HepG2 (cell line): Measurements from ENCODE around the gene SMPD2. TPM values are rescaled to one million over a fixed set of nuclear protein-coding genes. Genes with fewer than 3 reads are reported as not detected.

Source experiments
- FOXC1 ChIP-seq: sonication (generic); formaldehyde crosslinking; IDR thresholded peaks from 2 replicates; pipeline ENCODE4 v1.8.0; 2022; ENCODE audit warnings: mild to moderate bottlenecking, missing genetic modification reagents, borderline replicate concordance
- HDAC6 ChIP-seq: fragments of 200-600 bp; sonication (generic); IDR thresholded peaks from 2 replicates; pipeline ENCODE4 v1.7.0; 2017; ENCODE audit warnings: mild to moderate bottlenecking, antibody characterized with exemption, low read length, low read depth
- HNF4G ChIP-seq, 2 experiments: sonication (generic) in 1 of 2; formaldehyde crosslinking in 1 of 2; IDR thresholded peaks; 2 replicates each; pipeline versions ENCODE4 v1.4.0 to v1.6.1; 2011 to 2020; ENCODE audit warnings: borderline replicate concordance in 2 of 2, low read depth in 2 of 2, mild to moderate bottlenecking in 2 of 2, low read length in 1 of 2, missing genetic modification reagents in 1 of 2, moderate library complexity in 1 of 2
- HNRNPK ChIP-seq: fragments of 200-400 bp; formaldehyde crosslinking; IDR thresholded peaks from 2 replicates; pipeline ENCODE4 v1.6.1; 2018; ENCODE audit warnings: low read length, low read depth, moderate library complexity, mild to moderate bottlenecking; ENCODE audit not compliant: poor library complexity, severe bottlenecking
- KDM2A ChIP-seq: sonication (generic); formaldehyde crosslinking; IDR thresholded peaks from 2 replicates; pipeline ENCODE4 v1.4.0; 2020; ENCODE audit warnings: low read depth, missing genetic modification reagents, borderline replicate concordance
- MIXL1 ChIP-seq: IDR thresholded peaks from 2 replicates; pipeline ENCODE4 v1.6.1; 2016
- MTF2 ChIP-seq: sonication (generic); formaldehyde crosslinking; IDR thresholded peaks from 2 replicates; pipeline ENCODE4 v1.5.0; 2020; ENCODE audit warnings: missing genetic modification reagents, borderline replicate concordance
- NR1H2 ChIP-seq: sonication (generic); formaldehyde crosslinking; IDR thresholded peaks from 2 replicates; pipeline ENCODE4 v1.8.1; 2022; ENCODE audit warnings: low read depth, missing genetic modification reagents, borderline replicate concordance
- NR2F1 ChIP-seq, 2 experiments: fragments of 450-650 bp in 1 of 2; formaldehyde crosslinking in 1 of 2; IDR thresholded peaks; 2 replicates each; pipeline versions ENCODE4 v1.5.0 to v1.6.1; 2016 to 2020; ENCODE audit warnings: mild to moderate bottlenecking in 1 of 2, missing compliant biosample characterization in 1 of 2, missing genetic modification reagents in 1 of 2, moderate library complexity in 1 of 2
- NRL ChIP-seq: sonication (generic); formaldehyde crosslinking; IDR thresholded peaks from 2 replicates; pipeline ENCODE4 v1.5.0; 2020; ENCODE audit warnings: missing genetic modification reagents, mild to moderate bottlenecking, moderate library complexity, borderline replicate concordance
- POGZ ChIP-seq: sonication (generic); formaldehyde crosslinking; IDR thresholded peaks from 2 replicates; pipeline ENCODE4 v1.4.0; 2020; ENCODE audit warnings: mild to moderate bottlenecking, missing genetic modification reagents
- SMAD1 ChIP-seq: sonication (generic); formaldehyde crosslinking; IDR thresholded peaks from 2 replicates; pipeline ENCODE4 v1.4.0; 2020; ENCODE audit warnings: missing genetic modification reagents, low read depth, mild to moderate bottlenecking, borderline replicate concordance
- STAG1 ChIP-seq: sonication (generic); formaldehyde crosslinking; IDR thresholded peaks from 2 replicates; pipeline ENCODE4 v1.4.0; 2020; ENCODE audit warnings: missing genetic modification reagents
- SYNCRIP ChIP-seq: fragments of 200-400 bp; formaldehyde crosslinking; IDR thresholded peaks from 2 replicates; pipeline ENCODE4 v1.6.1; 2018; ENCODE audit warnings: mild to moderate bottlenecking, low read depth, low read length; ENCODE audit not compliant: insufficient read depth
- ZNF782 ChIP-seq: sonication (generic); formaldehyde crosslinking; IDR thresholded peaks from 2 replicates; pipeline ENCODE4 v1.4.0; 2020; ENCODE audit warnings: missing genetic modification reagents, mild to moderate bottlenecking, borderline replicate concordance
- polyA plus RNA-seq, 8 experiments: library from polyadenylated mRNA; depleted of rRNA in 3 of 8; stranded (reverse) in 7 of 8; unstranded in 1 of 8; fragments of >200 nt; fragmentation: Illumina TruSeq in 4 of 8; extraction: Trizol in 4 of 8; gene quantifications; 2 replicates each; pipeline versions ENCODE4 v1.2.1 to v1.2.3, GENCODE V29; 2011 to 2016; ENCODE audit warnings: low read depth in 4 of 8, missing spikeins in 1 of 8, mixed read lengths in 1 of 8; ENCODE audit not compliant: insufficient read depth in 1 of 8
- total RNA-seq, 5 experiments: library from RNA; depleted of rRNA; stranded (reverse); fragments of >200 nt; fragmentation: Illumina TruSeq; extraction: Trizol; gene quantifications; 2 replicates each; pipeline ENCODE4 v1.2.3, GENCODE V29; 2016; ENCODE audit warnings: low read depth in 1 of 5
- TF ChIP-seq, protein P1 (sequence below): sonication (generic); formaldehyde crosslinking; IDR thresholded peaks from 2 replicates; pipeline ENCODE4 v1.4.0; 2020; ENCODE audit warnings: missing genetic modification reagents
- TF ChIP-seq, protein P2 (sequence below): sonication (generic); formaldehyde crosslinking; IDR thresholded peaks from 2 replicates; pipeline ENCODE4 v1.4.0; 2020; ENCODE audit warnings: mild to moderate bottlenecking, missing genetic modification reagents

SMPD2 gene
- total and polyA plus RNA-seq, 2 of the 13 experiments (the other 11 are each of a cell fraction or from before 2014, with no cell fraction given) = 5.9 to 10.6 TPM

DNA sequence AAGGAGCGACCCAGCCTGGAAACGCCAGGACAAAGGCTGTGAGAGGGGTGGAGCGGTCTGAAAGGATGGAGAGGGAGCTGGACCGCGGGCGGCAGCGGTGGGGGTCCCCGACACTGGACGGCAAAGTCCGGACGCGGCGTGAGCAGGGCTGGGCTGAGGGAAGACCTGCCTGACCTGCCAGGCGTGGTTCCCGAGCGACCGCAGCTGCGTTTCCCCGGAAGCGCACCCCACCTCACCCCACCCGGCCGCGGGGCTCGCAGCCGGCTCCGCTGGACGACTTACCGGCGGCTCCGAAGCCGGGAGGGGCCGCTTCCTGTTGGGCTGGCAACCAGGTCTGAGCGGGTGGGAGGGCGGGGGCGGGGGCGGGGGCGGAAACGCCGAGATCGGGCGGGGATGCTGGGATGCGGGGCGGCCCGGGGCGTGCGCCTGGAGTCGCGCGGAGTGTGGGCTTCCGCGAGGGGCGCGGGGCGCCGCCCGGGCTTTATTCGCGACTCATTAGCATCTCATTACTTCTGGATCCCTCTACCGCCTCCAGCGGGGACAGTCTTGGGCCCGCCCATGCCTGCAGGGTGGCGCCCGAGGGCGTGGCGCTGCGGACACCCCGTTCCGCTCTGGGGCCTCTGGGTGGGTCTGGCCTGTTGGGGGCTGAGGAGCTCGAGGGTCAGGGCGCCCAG lies 15.1 kb downstream of the SMPD2 start, which contains the start of gene MICAL1 (continued):
- TF ChIP-seq NRL (no peak), SYNCRIP (no peak), KDM2A (CRISPR knock-in tag) (peak; percentile 13; the same call in 1 of the 2 replicates), FOXC1 (CRISPR knock-in tag) (no peak), SMAD1 (CRISPR knock-in tag) (no peak), MIXL1 (CRISPR knock-in tag) (no peak), MTF2 (0 out of 2 replicates have a peak, but pooled peaks have one; percentile 64), NR2F1 (CRISPR knock-in tag; IDR thresholded peaks at IDR 0.05) (no peak), STAG1 (CRISPR knock-in tag) (no peak), NR1H2 (CRISPR knock-in tag) (no peak), HNRNPK (peak; percentile 21), HNF4G (IDR thresholded peaks at IDR 0.05; ENCODE audit: borderline replicate concordance, low read depth, low read length) (0 out of 2 replicates have a peak, but pooled peaks have one; percentile 8), HNF4G (CRISPR knock-in tag; IDR thresholded peaks at IDR 0.05; ENCODE audit: borderline replicate concordance, low read depth) (no peak), POGZ (CRISPR knock-in tag) (peak; percentile 15; the same call in 1 of the 2 replicates), ZNF782 (CRISPR knock-in tag) (no peak), HDAC6 (no peak)
- TF ChIP-seq, protein P1, sequence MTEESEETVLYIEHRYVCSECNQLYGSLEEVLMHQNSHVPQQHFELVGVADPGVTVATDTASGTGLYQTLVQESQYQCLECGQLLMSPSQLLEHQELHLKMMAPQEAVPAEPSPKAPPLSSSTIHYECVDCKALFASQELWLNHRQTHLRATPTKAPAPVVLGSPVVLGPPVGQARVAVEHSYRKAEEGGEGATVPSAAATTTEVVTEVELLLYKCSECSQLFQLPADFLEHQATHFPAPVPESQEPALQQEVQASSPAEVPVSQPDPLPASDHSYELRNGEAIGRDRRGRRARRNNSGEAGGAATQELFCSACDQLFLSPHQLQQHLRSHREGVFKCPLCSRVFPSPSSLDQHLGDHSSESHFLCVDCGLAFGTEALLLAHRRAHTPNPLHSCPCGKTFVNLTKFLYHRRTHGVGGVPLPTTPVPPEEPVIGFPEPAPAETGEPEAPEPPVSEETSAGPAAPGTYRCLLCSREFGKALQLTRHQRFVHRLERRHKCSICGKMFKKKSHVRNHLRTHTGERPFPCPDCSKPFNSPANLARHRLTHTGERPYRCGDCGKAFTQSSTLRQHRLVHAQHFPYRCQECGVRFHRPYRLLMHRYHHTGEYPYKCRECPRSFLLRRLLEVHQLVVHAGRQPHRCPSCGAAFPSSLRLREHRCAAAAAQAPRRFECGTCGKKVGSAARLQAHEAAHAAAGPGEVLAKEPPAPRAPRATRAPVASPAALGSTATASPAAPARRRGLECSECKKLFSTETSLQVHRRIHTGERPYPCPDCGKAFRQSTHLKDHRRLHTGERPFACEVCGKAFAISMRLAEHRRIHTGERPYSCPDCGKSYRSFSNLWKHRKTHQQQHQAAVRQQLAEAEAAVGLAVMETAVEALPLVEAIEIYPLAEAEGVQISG (CRISPR knock-in tag) = 0 out of 2 replicates have a peak, but pooled peaks have one; percentile 5
- TF ChIP-seq, protein P2, sequence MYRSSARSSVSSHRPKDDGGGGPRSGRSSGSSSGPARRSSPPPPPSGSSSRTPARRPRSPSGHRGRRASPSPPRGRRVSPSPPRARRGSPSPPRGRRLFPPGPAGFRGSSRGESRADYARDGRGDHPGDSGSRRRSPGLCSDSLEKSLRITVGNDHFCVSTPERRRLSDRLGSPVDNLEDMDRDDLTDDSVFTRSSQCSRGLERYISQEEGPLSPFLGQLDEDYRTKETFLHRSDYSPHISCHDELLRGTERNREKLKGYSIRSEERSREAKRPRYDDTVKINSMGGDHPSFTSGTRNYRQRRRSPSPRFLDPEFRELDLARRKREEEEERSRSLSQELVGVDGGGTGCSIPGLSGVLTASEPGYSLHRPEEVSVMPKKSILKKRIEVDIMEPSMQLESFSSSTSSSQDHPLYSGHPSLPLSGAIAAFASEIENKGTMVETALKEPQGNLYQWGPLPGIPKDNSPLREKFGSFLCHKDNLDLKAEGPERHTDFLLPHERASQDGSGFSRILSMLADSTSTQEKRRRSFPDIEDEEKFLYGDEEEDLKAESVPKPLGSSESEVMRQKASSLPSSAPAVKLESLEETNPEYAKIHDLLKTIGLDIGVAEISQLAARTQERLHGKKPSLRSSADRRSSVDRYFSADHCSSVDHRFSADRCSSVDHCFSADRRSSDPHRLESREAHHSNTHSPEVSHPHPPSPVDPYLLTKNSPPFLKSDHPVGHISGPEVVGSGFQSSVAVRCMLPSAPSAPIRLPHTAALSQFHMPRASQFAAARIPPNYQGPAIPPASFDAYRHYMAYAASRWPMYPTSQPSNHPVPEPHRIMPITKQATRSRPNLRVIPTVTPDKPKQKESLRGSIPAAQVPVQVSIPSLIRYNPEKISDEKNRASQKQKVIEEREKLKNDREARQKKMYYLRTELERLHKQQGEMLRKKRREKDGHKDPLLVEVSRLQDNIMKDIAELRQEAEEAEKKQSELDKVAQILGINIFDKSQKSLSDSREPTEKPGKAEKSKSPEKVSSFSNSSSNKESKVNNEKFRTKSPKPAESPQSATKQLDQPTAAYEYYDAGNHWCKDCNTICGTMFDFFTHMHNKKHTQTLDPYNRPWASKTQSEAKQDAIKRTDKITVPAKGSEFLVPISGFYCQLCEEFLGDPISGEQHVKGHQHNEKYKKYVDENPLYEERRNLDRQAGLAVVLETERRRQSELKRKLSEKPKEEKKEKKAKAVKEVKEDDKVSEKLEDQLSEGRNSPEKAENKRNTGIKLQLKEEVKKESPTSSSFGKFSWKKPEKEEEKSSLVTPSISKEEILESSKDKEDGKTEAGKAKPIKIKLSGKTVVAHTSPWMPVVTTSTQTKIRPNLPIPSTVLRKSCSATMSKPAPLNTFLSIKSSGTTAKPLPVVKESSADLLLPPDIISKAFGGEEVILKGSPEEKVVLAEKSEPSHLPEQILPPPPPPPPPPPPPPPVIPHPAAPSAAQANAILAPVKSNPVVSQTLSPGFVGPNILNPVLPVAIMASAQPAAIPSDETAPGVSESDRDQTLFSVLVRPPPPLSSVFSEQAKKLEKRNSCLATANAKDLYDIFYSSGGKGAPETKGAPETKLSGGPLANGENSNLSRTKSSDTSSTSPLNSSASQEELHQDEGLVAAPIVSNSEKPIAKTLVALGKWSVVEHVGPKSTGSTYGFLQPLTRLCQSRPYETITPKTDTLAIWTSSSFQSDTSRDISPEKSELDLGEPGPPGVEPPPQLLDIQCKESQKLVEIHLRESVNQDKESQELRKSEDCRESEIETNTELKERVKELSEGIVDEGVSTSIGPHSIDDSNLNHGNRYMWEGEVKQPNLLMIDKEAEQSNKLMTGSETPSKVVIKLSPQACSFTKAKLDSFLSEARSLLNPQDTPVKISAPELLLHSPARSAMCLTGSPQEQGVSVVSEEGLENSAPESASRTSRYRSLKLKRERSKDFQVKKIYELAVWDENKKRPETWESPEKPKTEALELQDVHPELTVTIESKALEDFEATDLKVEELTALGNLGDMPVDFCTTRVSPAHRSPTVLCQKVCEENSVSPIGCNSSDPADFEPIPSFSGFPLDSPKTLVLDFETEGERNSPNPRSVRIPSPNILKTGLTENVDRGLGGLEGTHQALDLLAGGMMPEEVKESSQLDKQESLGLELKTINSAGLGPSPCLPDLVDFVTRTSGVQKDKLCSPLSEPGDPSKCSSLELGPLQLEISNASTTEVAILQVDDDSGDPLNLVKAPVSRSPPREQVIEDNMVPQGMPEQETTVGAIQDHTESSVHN (CRISPR knock-in tag) = no peak
